ENCODE results near the gene RAP1GAP2.
"Not testable (repeated sequence)": the region's sequence is repeated elsewhere in the genome, so short reads cannot be mapped to it uniquely, and the experiment has no call there.

Gene RAP1GAP2

GRCh38 chr17:3026125-3026855 lies 230.1 kb downstream of the RAP1GAP2 start:
- no peak for DNase-seq (ENCODE audit: low spot score)

- no peak for DNase-seq (ENCODE audit: low spot score)
Observed at GRCh38 chr17:3026856-3027751, 230.9 kb downstream of the RAP1GAP2 start.

GRCh38 chr17:3027786-3028532 lies 231.7 kb downstream of the RAP1GAP2 start:
- DNase-seq (ENCODE audit: low spot score), result no peak

GRCh38 chr17:3029213-3029913 lies 233.1 kb downstream of the RAP1GAP2 start:
- DNase-seq (ENCODE audit: low spot score), result no peak

- peak; percentile 64 for DNase-seq (ENCODE audit: low spot score)
Observed at GRCh38 chr17:3030096-3030495, 233.9 kb downstream of the RAP1GAP2 start.

- not testable (repeated sequence) for DNase-seq (ENCODE audit: low spot score)
Observed at GRCh38 chr17:3030852-3031470, 234.7 kb downstream of the RAP1GAP2 start.

- DNase-seq (ENCODE audit: low spot score), result no peak
Observed at GRCh38 chr17:3032258-3033247, 236.3 kb downstream of the RAP1GAP2 start.

GRCh38 chr17:3033248-3033640 lies 237.0 kb downstream of the RAP1GAP2 start:
- no peak for DNase-seq (ENCODE audit: low spot score)

- DNase-seq (ENCODE audit: low spot score), result no peak
Observed at GRCh38 chr17:3033741-3034577, 237.7 kb downstream of the RAP1GAP2 start.

- no peak for DNase-seq (ENCODE audit: low spot score)
Observed at GRCh38 chr17:3034578-3034920, 238.3 kb downstream of the RAP1GAP2 start.

GRCh38 chr17:3035256-3035967 lies 239.2 kb downstream of the RAP1GAP2 start:
- no peak for DNase-seq (ENCODE audit: low spot score)

GRCh38 chr17:3035968-3036280 lies 239.7 kb downstream of the RAP1GAP2 start:
- no peak for DNase-seq (ENCODE audit: low spot score)

- DNase-seq (ENCODE audit: low spot score), result no peak
Observed at GRCh38 chr17:3036800-3037199, 240.6 kb downstream of the RAP1GAP2 start.

- no peak for DNase-seq (ENCODE audit: low spot score)
Observed at GRCh38 chr17:3037259-3037658, 241.0 kb downstream of the RAP1GAP2 start.

GRCh38 chr17:3038941-3039340 lies 242.7 kb downstream of the RAP1GAP2 start:
- no peak for DNase-seq (ENCODE audit: low spot score)

- no peak for DNase-seq (ENCODE audit: low spot score)
Observed at GRCh38 chr17:3039736-3040135, 243.5 kb downstream of the RAP1GAP2 start.

- no peak for DNase-seq (ENCODE audit: low spot score)
Observed at GRCh38 chr17:3040882-3041281, 244.6 kb downstream of the RAP1GAP2 start.

GRCh38 chr17:3043737-3044365 lies 247.6 kb downstream of the RAP1GAP2 start:
- no peak for DNase-seq (ENCODE audit: low spot score)
